HEK293 (cell line): ENCODE measurements around the gene NOP9.
A peak's percentile ranks its signal among the peaks of the same experiment; 100 is the strongest.

ENCODE experiments used
- CTCF ChIA-PET: fragments of 350-600 bp; formaldehyde crosslinking; extraction: SDS; loops from one replicate; lab custom pipeline; 2021; ENCODE audit warnings: antibody characterized with exemption; lab: Yijun Ruan, JAX
- POLR2A ChIA-PET: fragments of 300-600 bp; formaldehyde crosslinking; extraction: SDS; loops from one replicate; lab custom pipeline; 2020; ENCODE audit warnings: antibody characterized with exemption, inconsistent platforms; lab: Yijun Ruan, JAX
- H3K27ac ChIP-seq: fragments of 200-500 bp; sonication (Bioruptor generic); 2 replicates; pipeline ENCODE4 v1.5.1; 2014; ENCODE audit warnings: low read depth, low read length, control low read depth, inconsistent platforms; ENCODE audit errors: extremely low read depth
- H3K36me3 ChIP-seq, 2 experiments: fragments of 200-500 bp in 1 of 2; sonication (Bioruptor generic) in 1 of 2; 1 replicate in 1 of 2; 2 replicates in 1 of 2; pipeline ENCODE4 v1.5.1; 2014 to 2017; ENCODE audit warnings: inconsistent platforms in 2 of 2, low read length in 2 of 2; ENCODE audit not compliant: control insufficient read depth in 2 of 2, insufficient read depth in 1 of 2
- H3K4me1 ChIP-seq: fragments of 200-500 bp; sonication (Bioruptor generic); 2 replicates; pipeline ENCODE4 v1.5.1; 2014; ENCODE audit warnings: mild to moderate bottlenecking, low read length, inconsistent platforms; ENCODE audit not compliant: control insufficient read depth, insufficient read depth
- H3K4me3 ChIP-seq: 2 replicates; pipeline ENCODE4 v1.5.1; 2011; ENCODE audit warnings: low read depth, mild to moderate bottlenecking, control low read depth, low read length, moderate library complexity
- H3K9me3 ChIP-seq: fragments of 200-500 bp; sonication (Bioruptor generic); 2 replicates; pipeline ENCODE4 v1.5.1; 2014; ENCODE audit warnings: low read depth, low read length, inconsistent platforms; ENCODE audit not compliant: control insufficient read depth, insufficient read depth
- GFI1B ChIP-seq: fragments of 450-650 bp; formaldehyde crosslinking; IDR thresholded peaks from 2 replicates; pipeline ENCODE4 v1.5.1; 2016; ENCODE audit warnings: missing biosample characterization, missing genetic modification characterization
- GLI4 ChIP-seq: fragments of 450-650 bp; formaldehyde crosslinking; IDR thresholded peaks from 2 replicates; pipeline ENCODE4 v1.5.1; 2016; ENCODE audit warnings: missing biosample characterization, missing genetic modification characterization
- HOXD13 ChIP-seq: sonication (generic); formaldehyde crosslinking; IDR thresholded peaks from 2 replicates; pipeline ENCODE4 v1.8.0; 2022; ENCODE audit warnings: missing genetic modification reagents, borderline replicate concordance
- SP2 ChIP-seq: fragments of 450-650 bp; formaldehyde crosslinking; IDR thresholded peaks from 2 replicates; pipeline ENCODE4 v1.5.1; 2016; ENCODE audit warnings: missing biosample characterization, missing genetic modification characterization
- YY2 ChIP-seq: fragments of 450-650 bp; formaldehyde crosslinking; IDR thresholded peaks from 2 replicates; pipeline ENCODE4 v1.5.1; 2016; ENCODE audit warnings: missing biosample characterization, missing genetic modification characterization
- ZBTB49 ChIP-seq: fragments of 450-650 bp; formaldehyde crosslinking; IDR thresholded peaks from 2 replicates; pipeline ENCODE4 v1.5.1; 2016; ENCODE audit warnings: missing biosample characterization, missing genetic modification characterization, low read depth
- ZFP69B ChIP-seq: fragments of 450-650 bp; formaldehyde crosslinking; IDR thresholded peaks from 2 replicates; pipeline ENCODE4 v1.5.1; 2016; ENCODE audit warnings: missing biosample characterization, missing genetic modification characterization
- ZNF10 ChIP-seq: fragments of 450-650 bp; formaldehyde crosslinking; IDR thresholded peaks from 2 replicates; pipeline ENCODE4 v1.5.1; 2017; ENCODE audit warnings: missing biosample characterization, missing genetic modification characterization
- ZNF133 ChIP-seq: fragments of 450-650 bp; formaldehyde crosslinking; IDR thresholded peaks from 2 replicates; pipeline ENCODE4 v1.5.1; 2016; ENCODE audit warnings: missing biosample characterization, missing genetic modification characterization
- ZNF24 ChIP-seq: fragments of 450-650 bp; formaldehyde crosslinking; IDR thresholded peaks from 2 replicates; pipeline ENCODE4 v1.5.1; 2016; ENCODE audit warnings: missing biosample characterization, missing genetic modification characterization
- ZNF280D ChIP-seq: fragments of 450-650 bp; formaldehyde crosslinking; IDR thresholded peaks from 2 replicates; pipeline ENCODE4 v1.5.1; 2016; ENCODE audit warnings: missing biosample characterization, missing genetic modification characterization
- ZNF335 ChIP-seq: fragments of 450-650 bp; formaldehyde crosslinking; conservative IDR thresholded peaks from 2 replicates; pipeline ENCODE4 v1.5.1; 2016; ENCODE audit warnings: missing biosample characterization, missing genetic modification characterization
- ZNF423 ChIP-seq: fragments of 450-650 bp; formaldehyde crosslinking; IDR thresholded peaks from 2 replicates; pipeline ENCODE4 v1.5.1; 2016; ENCODE audit warnings: missing biosample characterization, missing genetic modification characterization
- ZNF639 ChIP-seq: fragments of 450-650 bp; formaldehyde crosslinking; IDR thresholded peaks from 2 replicates; pipeline ENCODE4 v1.5.1; 2016; ENCODE audit warnings: missing biosample characterization, missing genetic modification characterization
- ZNF843 ChIP-seq: fragments of 450-650 bp; formaldehyde crosslinking; IDR thresholded peaks from 2 replicates; pipeline ENCODE4 v1.5.1; 2016; ENCODE audit warnings: missing biosample characterization, missing genetic modification characterization

Gene NOP9

GRCh38 chr14:24317141-24317928 lies 17.7 kb downstream of the NOP9 start (continued):
- TF ChIP-seq ZBTB49 (tag by site-specific recombination) = no peak
- TF ChIP-seq ZNF335 (tag by site-specific recombination) = peak; percentile 46; the same call in 1 of the 2 replicates

GRCh38 chr14:24321212-24321975 lies 21.7 kb downstream of the NOP9 start:
- H3K27ac ChIP-seq = no peak overlapping the region
- TF ChIP-seq SP2 (tag by site-specific recombination) (no peak), ZNF423 (tag by site-specific recombination) (no peak), ZNF280D (tag by site-specific recombination) (no peak), HOXD13 (CRISPR knock-in tag) (no peak), ZNF843 (tag by site-specific recombination) (no peak), ZNF639 (tag by site-specific recombination) (no peak), GLI4 (tag by site-specific recombination) (no peak), ZNF133 (tag by site-specific recombination) (no peak), ZFP69B (tag by site-specific recombination) (no peak), ZNF10 (no peak), YY2 (tag by site-specific recombination) (no peak), GFI1B (tag by site-specific recombination) (no peak), ZNF24 (no peak)
- TF ChIP-seq, all 188 proteins: peak for 0
- Histone ChIP-seq H3K4me3 (no peak overlapping the region), H3K4me1 (no peaks in the 10 kb centered on the region), H3K36me3 (no peaks in the 10 kb centered on the region), H3K9me3 (no peaks in the 10 kb centered on the region)
- CTCF ChIA-PET = interaction anchor here (1.4 to 6.4 kb wide), 3 partner anchors 11 to 111 kb away, joined by 3 to 38 read pairs (median 13); partner anchors contain the start of genes CIDEB and LTB4R2
- POLR2A ChIA-PET = no interaction called here
